Measurements from ENCODE around the gene IL3RA. TPM values are rescaled to one million over a fixed set of nuclear protein-coding genes. Genes with fewer than 3 reads are reported as not detected.

IL3RA gene
- total RNA-seq, 1 experiment from 2014 or later = 0.26 TPM

GRCh38 chrX:1313788-1314187 is 22.8 kb upstream of the IL3RA start:
- no peaks in the 10 kb centered on the region for H3K27me3 Mint-ChIP-seq (ENCODE audit: low read depth)
- no peak overlapping the region for H3K27ac Mint-ChIP-seq
- peaks cover 6% of the 10 kb centered on the region for H3K9me3 Mint-ChIP-seq
- POLR2A ChIA-PET = no interaction called here
- ATAC-seq (no peak), DNase-seq (ENCODE audit: low spot score) (no peak)
- CTCF ChIA-PET = no interaction called here
- no peaks in the 10 kb centered on the region for H3K4me1 Mint-ChIP-seq
- TF ChIP-seq HMGA2 (CRISPR knock-in tag; IDR thresholded peaks at IDR 0.05) = peak; percentile 69; the same call in 1 of the 2 replicates
- no peak for TF ChIP-seq GABPB1 (CRISPR knock-in tag; IDR thresholded peaks at IDR 0.05)
- H3K36me3 Mint-ChIP-seq = peaks cover under 1% of the 10 kb centered on the region; the same call in 1 of the 2 replicates
- no peak overlapping the region for H3K4me3 Mint-ChIP-seq

DNA sequence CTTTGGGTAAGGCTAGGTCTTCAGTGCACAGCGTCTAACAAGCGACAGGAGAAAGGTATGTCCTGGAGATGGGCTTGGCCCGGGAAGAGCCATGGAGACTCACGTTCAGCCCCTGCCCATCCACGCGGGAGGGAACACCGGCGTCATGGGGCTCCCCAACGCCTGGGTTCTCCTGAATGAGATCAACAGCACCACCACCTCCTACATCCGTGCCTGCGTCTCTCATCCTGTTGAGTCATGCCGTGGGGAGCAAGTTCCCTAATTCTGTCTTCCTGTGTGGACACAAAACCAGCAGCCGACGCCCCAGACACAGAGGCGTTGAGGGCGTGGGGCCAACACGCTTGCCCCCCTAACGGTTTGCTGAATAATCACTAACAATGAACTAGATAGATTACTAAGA is 20.1 kb upstream of the IL3RA start:
- peaks cover 6% of the 10 kb centered on the region for H3K9me3 Mint-ChIP-seq
- H3K36me3 Mint-ChIP-seq = no peaks in the 10 kb centered on the region
- DNase-seq (ENCODE audit: low spot score) (no peak), ATAC-seq (no peak)
- H3K4me1 Mint-ChIP-seq = no peaks in the 10 kb centered on the region
- no peak overlapping the region for H3K4me3 Mint-ChIP-seq
- H3K27me3 Mint-ChIP-seq (ENCODE audit: low read depth) = no peaks in the 10 kb centered on the region
- TF ChIP-seq NR1H2 (CRISPR knock-in tag; IDR thresholded peaks at IDR 0.05) (no peak), ARID4B (CRISPR knock-in tag; IDR thresholded peaks at IDR 0.05; ENCODE audit: borderline replicate concordance) (no peak), ZNF219 (CRISPR knock-in tag; IDR thresholded peaks at IDR 0.05; ENCODE audit: borderline replicate concordance) (no peak), ZNF532 (CRISPR knock-in tag; IDR thresholded peaks at IDR 0.05; ENCODE audit: borderline replicate concordance) (no peak), RORB (CRISPR knock-in tag; IDR thresholded peaks at IDR 0.05) (no peak), ZNF138 (CRISPR knock-in tag; conservative IDR thresholded peaks at IDR 0.05) (no peak), ATF2 (CRISPR knock-in tag; IDR thresholded peaks at IDR 0.05; ENCODE audit: borderline replicate concordance, low read depth) (no peak), STAT6 (CRISPR knock-in tag; conservative IDR thresholded peaks at IDR 0.05; ENCODE audit: low read depth) (no peak), NFE2L1 (CRISPR knock-in tag; IDR thresholded peaks at IDR 0.05) (no peak), FOXP4 (CRISPR knock-in tag; IDR thresholded peaks at IDR 0.05) (no peak)
- TF ChIP-seq, protein P1, sequence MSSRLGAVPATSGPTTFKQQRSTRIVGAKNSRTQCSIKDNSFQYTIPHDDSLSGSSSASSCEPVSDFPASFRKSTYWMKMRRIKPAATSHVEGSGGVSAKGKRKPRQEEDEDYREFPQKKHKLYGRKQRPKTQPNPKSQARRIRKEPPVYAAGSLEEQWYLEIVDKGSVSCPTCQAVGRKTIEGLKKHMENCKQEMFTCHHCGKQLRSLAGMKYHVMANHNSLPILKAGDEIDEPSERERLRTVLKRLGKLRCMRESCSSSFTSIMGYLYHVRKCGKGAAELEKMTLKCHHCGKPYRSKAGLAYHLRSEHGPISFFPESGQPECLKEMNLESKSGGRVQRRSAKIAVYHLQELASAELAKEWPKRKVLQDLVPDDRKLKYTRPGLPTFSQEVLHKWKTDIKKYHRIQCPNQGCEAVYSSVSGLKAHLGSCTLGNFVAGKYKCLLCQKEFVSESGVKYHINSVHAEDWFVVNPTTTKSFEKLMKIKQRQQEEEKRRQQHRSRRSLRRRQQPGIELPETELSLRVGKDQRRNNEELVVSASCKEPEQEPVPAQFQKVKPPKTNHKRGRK (CRISPR knock-in tag; IDR thresholded peaks at IDR 0.05; ENCODE audit: borderline replicate concordance) = no peak
- POLR2A ChIA-PET = no interaction called here
- CTCF ChIA-PET = no interaction called here
- H3K27ac Mint-ChIP-seq = no peak overlapping the region
